Limb (tissue), 2 donors: ENCODE data around the gene GPR22.

Experiments used
- DNase-seq, 2 donors: peaks; one replicate each; pipeline ENCODE4 v3.0.0-alpha.2; 2016; ENCODE audit errors: extremely low spot score in 2 of 2

The GPR22 gene

DNA sequence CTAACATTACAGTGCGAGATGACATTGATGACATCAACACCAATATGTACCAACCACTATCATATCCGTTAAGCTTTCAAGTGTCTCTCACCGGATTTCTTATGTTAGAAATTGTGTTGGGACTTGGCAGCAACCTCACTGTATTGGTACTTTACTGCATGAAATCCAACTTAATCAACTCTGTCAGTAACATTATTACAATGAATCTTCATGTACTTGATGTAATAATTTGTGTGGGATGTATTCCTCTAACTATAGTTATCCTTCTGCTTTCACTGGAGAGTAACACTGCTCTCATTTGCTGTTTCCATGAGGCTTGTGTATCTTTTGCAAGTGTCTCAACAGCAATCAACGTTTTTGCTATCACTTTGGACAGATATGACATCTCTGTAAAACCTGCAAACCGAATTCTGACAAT, 4.3 kb downstream of the GPR22 start:
- no peak for DNase-seq

- no peak for DNase-seq
Measured at GRCh38 chr7:107479303-107479702, 9.4 kb downstream of the GPR22 start.

- DNase-seq: no peak
Measured at GRCh38 chr7:107480932-107481331, 11.1 kb downstream of the GPR22 start.

DNA sequence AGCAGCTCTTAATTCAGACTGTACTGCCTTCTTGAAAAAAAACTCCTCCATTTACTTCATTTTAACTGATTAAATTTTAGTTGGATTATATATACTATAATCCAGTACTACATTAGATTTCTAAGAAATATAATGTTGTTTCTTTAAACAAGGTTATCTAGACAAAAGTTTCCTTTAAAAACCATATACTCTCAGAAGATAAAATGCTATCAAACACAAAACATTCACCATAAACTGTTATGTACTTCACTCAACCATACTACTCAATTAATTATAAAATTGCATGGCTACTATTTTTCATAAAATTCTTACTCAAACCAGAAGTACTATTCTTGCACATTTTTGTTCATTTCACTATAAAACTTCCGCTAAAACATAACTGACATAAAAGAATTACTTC, 12.7 kb downstream of the GPR22 start:
- no peak for DNase-seq

DNA sequence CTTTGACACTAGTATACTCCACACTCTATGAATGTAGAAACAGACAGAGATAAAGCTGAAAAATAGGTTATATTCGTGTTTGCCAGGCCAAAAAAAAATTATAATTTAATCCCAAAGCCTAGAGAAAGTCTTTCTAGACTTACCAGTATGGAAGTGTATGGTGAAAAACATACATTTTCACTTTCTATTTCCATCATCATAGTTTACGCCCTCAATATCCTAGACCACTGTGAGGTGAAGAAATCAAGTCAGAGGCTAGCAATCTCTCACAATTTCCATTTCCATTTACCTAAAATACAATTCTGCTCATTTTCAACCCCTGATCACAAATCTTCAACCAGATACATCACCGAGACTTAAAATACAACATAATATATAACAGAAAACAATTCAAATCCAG, 16.2 kb downstream of the GPR22 start:
- no peak for DNase-seq

DNA sequence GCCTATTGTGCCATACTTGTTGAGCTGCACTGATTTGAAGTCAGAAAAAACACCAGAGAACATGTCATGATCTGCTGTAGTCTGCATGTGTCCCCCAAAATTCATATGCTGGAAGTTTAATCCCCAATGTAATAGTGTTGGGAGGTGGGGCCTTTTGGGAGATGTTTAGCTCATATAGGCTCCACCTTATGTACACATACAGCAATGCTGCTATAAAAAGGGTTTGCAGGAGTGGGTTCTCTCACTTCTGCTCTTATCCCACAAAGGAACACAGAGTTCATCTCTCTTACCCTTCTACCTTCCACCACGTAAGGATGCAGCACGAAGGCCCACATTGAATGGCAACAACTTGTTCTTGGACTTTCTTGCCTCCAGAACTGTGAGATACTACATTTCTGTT, 23.0 kb downstream of the GPR22 start:
- DNase-seq: no peak

GRCh38 chr7:107494315-107494751, 24.5 kb downstream of the GPR22 start:
- DNase-seq: no peak

- DNase-seq: no peak
Measured at GRCh38 chr7:107494884-107495283, 25.0 kb downstream of the GPR22 start.

DNA sequence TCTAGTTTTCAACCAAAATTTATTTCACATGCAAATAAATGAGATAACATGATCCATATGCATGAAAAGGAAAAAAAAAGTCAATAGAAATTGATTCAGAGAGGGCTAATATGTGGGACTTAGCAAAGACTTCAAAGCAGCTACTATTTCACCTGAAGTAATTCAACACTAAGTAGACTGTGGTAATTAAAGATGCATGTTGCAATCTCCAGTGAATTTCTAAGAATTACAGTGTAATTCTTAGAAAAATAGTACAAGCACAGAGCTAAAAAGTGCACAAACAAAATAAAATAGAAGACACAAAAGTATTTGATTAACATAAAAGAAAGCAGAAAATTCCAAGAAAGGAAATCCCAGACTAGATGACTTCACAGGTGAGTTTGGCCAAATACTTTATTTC, 25.7 kb downstream of the GPR22 start:
- no peak for DNase-seq

DNA sequence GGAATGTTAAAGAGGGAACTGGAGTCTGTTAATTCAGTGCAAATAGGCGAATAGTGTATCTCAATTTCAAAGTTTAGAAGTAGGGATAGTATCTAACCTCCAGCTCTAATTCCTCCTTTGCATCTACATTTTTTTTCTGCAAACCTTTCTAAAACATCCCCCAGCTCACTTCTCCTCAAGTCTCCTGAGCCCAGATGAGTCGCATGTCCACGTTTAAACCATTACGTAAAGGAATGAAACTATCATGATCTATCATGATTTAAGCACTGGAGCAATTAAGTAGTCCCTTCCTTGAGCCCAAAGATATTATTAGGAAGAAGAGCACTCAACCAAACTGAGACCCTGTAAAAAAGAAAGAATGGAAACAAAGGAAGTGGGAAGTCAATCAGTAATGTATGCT, 29.9 kb downstream of the GPR22 start:
- no peak for DNase-seq

DNA sequence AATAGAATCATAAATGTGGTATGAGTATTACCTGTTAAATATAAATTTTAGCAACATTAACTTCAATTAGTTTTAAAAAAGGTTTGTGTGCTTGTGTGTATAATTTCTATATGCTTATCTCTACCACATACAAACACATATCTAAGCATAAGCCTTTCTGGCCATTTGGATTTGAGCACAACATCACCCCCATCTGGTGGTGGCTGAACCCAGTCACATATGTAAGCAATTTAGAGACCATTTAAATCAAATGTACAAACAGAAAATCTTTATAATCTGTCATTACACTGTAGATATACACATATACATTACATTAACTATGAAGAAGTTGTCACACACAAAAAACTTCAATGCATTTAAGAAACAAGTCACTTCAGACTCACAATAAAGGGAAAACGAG, 31.7 kb downstream of the GPR22 start:
- no peak for DNase-seq

DNA sequence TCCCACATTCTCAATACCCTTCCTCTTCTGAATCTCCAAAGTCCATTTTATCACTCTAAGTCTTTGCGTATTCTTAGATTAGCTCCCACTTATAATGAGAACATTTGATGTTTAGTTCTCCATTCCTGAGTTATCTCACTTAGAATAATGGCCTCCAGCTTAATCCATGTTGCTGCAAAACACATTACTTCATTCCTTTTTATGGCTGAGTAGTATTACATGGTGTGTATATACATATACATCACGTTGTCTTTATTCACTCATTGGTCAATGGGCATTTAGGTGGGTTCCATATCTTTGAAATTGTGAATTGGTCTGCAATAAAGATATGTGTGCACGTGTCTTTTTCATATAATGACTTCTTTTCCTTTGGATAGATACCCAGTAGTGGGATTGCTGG, 32.3 kb downstream of the GPR22 start:
- no peak for DNase-seq

DNA sequence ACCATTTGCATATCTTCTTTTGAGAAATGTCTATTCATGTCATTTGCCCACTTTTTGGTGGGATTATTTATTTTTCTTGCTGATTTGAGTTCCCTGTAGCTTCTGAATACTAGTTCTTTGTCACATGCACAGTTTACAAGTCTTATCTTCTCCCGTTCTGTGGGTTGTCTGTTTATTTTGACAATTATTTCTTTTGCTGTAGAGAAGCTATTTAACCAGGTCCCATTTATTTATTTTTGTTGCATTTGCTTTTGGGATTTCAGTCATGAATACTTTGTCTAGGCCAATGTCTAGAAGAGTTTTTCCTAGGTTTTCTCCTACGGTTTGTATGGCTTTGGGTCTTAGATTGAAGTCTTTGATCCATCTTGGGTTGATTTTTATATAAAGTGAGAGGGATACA, 32.9 kb downstream of the GPR22 start:
- DNase-seq: no peak

- no peak for DNase-seq
Measured at GRCh38 chr7:107503687-107504086, 33.8 kb downstream of the GPR22 start.

DNA sequence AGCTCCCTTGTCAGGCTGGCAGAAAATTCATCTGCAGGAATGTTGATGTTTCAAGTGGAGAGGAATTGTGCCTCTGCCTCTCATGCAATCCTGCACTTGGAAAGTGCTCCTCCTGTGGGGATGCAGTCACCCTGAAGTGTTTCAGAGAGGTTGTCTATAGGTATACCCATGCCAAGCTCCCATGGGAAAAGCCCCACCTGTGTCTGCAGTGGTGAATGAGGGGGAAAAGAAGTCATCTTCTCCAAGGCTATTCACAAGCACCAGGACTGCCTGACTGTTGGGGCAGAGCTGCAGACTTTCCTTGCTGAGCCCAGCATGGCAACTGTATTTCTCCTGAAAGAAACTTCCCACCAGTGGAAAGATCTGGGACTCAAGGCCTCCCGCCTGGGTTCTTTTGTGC, 35.5 kb downstream of the GPR22 start:
- DNase-seq: no peak

GRCh38 chr7:107505997-107506673, 36.3 kb downstream of the GPR22 start:
- DNase-seq: no peak

GRCh38 chr7:107506674-107507339, 37.0 kb downstream of the GPR22 start:
- peak in 1 of 2 donors; percentile 32 for DNase-seq
